Kidney (tissue), 14 donors: ENCODE measurements around the gene VKORC1. TPM values are rescaled to one million over a fixed set of nuclear protein-coding genes. Genes with fewer than 3 reads are reported as not detected.
"Not testable (repeated sequence)": the region's sequence is repeated elsewhere in the genome, so short reads cannot be mapped to it uniquely, and the experiment has no call there.

ENCODE experiments used
- DNase-seq, 5 donors: peaks; one replicate each; pipeline ENCODE4 v3.0.0-alpha.2; 2013 to 2020
- FAIRE-seq: peaks from 2 replicates; lab custom pipeline; 2012; peaks lifted over from hg19 to GRCh38; lab: Jason Lieb, UNC
- H3K27ac ChIP-seq, 2 donors: one replicate each; pipeline ENCODE4 v1.7.0; 2013; ENCODE audit warnings: low read depth in 2 of 2, low read length in 2 of 2, inconsistent platforms in 1 of 2
- H3K27me3 ChIP-seq: one replicate; pipeline ENCODE4 v1.7.1; 2013; ENCODE audit warnings: low read length, inconsistent platforms; ENCODE audit not compliant: control insufficient read depth, insufficient read depth
- H3K36me3 ChIP-seq, 3 donors: one replicate each; pipeline versions ENCODE4 v1.7.0 to v1.7.1; 2013; ENCODE audit warnings: low read length in 3 of 3, control low read depth in 1 of 3, inconsistent platforms in 1 of 3; ENCODE audit not compliant: insufficient read depth in 3 of 3, control insufficient read depth in 2 of 3
- H3K4me1 ChIP-seq, 3 donors: one replicate each; pipeline versions ENCODE4 v1.7.0 to v1.7.1; 2013; ENCODE audit warnings: low read length in 3 of 3, inconsistent platforms in 1 of 3, low read depth in 1 of 3; ENCODE audit not compliant: control insufficient read depth in 2 of 3, insufficient read depth in 2 of 3
- H3K4me3 ChIP-seq, 3 donors: one replicate each; pipeline versions ENCODE4 v1.7.0 to v1.8.1; 2013; ENCODE audit warnings: low read length in 3 of 3, control low read depth in 1 of 3, inconsistent platforms in 1 of 3
- H3K9ac ChIP-seq, 3 donors: one replicate each; pipeline versions ENCODE4 v1.7.0 to v1.7.1; 2013; ENCODE audit warnings: low read length in 3 of 3, control low read depth in 1 of 3, inconsistent platforms in 1 of 3
- H3K9me3 ChIP-seq, 3 donors: one replicate each; pipeline versions ENCODE4 v1.7.0 to v1.7.1; 2013; ENCODE audit warnings: low read length in 3 of 3, control low read depth in 1 of 3, inconsistent platforms in 1 of 3; ENCODE audit not compliant: control insufficient read depth in 2 of 3, insufficient read depth in 1 of 3
- CTCF ChIP-seq: IDR thresholded peaks from 3 replicates; pipeline ENCODE4 v1.5.1; 2012; ENCODE audit warnings: mild to moderate bottlenecking, moderate library complexity, borderline replicate concordance; ENCODE audit not compliant: insufficient read depth; ENCODE audit errors: extremely low read depth
- intact Hi-C: fragments of 100-400 bp; cut with DNase I; formaldehyde crosslinking; loops from one replicate; pipeline ENCODE4 v1.11.1; 2022
- polyA plus RNA-seq: library from polyadenylated mRNA; stranded (reverse); fragments of 350-450 nt; fragmentation: Illumina TruSeq; extraction: RNeasy Lipid Tissue Mini Kit (QIAGEN cat#74804); gene quantifications from one replicate; pipeline ENCODE4 v1.2.3, GENCODE V29; 2014; ENCODE audit warnings: low read depth, low replicate concordance; ENCODE audit not compliant: insufficient read depth
- total RNA-seq: library from RNA; stranded (reverse); fragmentation: NEBNext Ultra II Directional; extraction: Animal tissue kit (Norgen Biotek cat#: 25700); gene quantifications from one replicate; pipeline ENCODE4 v1.2.1, GENCODE V29; 2021
- donor health status: control.
- donor health status: control.
- donor health status: control.
- donor health status: control.
- donor health status: control.
- donor health status: DM: yes; HTN: yes; CAD: no.
- donor health status: Normal renal cell carcinoma (clear cell type).

The VKORC1 gene
- total and polyA plus RNA-seq, 2 donors from 2014 or later: 84.7 to 209 TPM

DNA sequence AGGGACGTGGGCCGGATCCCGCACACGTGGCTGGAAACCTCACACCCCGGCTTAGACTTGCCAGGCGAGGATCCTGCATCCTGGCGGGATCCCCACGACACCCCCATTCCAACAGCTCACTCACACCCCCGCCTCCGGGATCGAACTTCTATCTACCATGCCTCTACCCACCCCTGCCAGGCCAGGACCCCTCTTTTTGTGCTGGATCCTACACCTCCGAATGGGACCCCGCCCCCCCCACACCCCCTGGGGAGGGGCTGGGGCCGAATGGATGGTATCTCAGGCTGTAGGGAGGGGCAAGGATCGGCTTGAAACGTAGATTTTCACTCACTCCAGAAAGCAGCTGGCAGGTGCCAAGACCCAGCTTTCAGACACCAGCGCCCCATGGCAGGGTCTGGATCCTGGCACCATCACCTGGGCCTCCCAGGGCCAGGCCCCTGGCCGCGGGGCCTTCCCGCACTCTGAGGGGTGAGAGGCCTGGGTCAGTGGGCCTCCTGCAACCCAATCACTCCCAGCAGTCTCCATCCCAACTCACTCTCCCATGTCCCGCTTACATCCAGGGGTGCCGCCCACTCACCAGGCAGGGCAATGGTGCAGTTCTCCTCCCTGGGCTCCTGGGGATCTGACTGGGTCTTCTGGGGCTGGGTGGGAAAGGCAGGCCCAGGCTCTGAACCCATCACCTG, 48.6 kb upstream of the VKORC1 start:
- Histone ChIP-seq H3K4me1 (peaks cover 0 to 21% (median 7%) of the 10 kb centered on the region in 3 donors), H3K9me3 (no peaks in the 10 kb centered on the region), H3K9ac (peak overlapping the region in 1 of 3 donors; percentile 46), H3K36me3 (no peaks in the 10 kb centered on the region), H3K4me3 (peak overlapping the region in 2 of 3 donors; percentile 1 to 46), H3K27ac (no peak overlapping the region), H3K27me3 (peaks cover 3% of the 10 kb centered on the region)
- FAIRE-seq (no peak), DNase-seq (peak in 2 of 5 donors; percentile 85 to 89)
- no peak for TF ChIP-seq CTCF
- intact Hi-C loops: no loop called here

GRCh38 chr16:31142109-31143010, 47.8 kb upstream of the VKORC1 start:
- peak; percentile 100 for DNase-seq
- Histone ChIP-seq H3K4me3 (peak overlapping the region; percentile 35 to 72 (median 39)), H3K4me1 (peaks cover 0 to 22% (median 7%) of the 10 kb centered on the region in 3 donors), H3K36me3 (no peaks in the 10 kb centered on the region), H3K27me3 (no peaks in the 10 kb centered on the region), H3K9me3 (no peaks in the 10 kb centered on the region), H3K9ac (peak overlapping the region; percentile 9 to 59 (median 25)), H3K27ac (peak overlapping the region; percentile 66 to 77)
- peak; percentile 96 for TF ChIP-seq CTCF
- FAIRE-seq: peak; percentile 92
- intact Hi-C loops: no loop called here

GRCh38 chr16:31141489-31142108, 47.0 kb upstream of the VKORC1 start:
- H3K27me3 ChIP-seq: no peaks in the 10 kb centered on the region
- DNase-seq (peak in 2 of 5 donors; percentile 85), FAIRE-seq (no peak)
- H3K9ac ChIP-seq: peak overlapping the region in 2 of 3 donors; percentile 9 to 59
- H3K9me3 ChIP-seq: no peaks in the 10 kb centered on the region
- no peaks in the 10 kb centered on the region for H3K36me3 ChIP-seq
- peaks cover 0 to 22% (median 7%) of the 10 kb centered on the region in 3 donors for H3K4me1 ChIP-seq
- intact Hi-C loops: no loop called here
- H3K4me3 ChIP-seq: peak overlapping the region; percentile 35 to 72 (median 39)
- TF ChIP-seq CTCF: no peak
- peak overlapping the region; percentile 66 to 77 for H3K27ac ChIP-seq

- H3K27me3 ChIP-seq, FAIRE-seq, DNase-seq, H3K9me3 ChIP-seq, intact Hi-C loops, H3K36me3 ChIP-seq, H3K4me3 ChIP-seq: not testable (repeated sequence)
- Histone ChIP-seq H3K27ac (peak overlapping the region; percentile 66 to 77), H3K4me1 (peaks cover 0 to 23% (median 10%) of the 10 kb centered on the region in 3 donors), H3K9ac (peak overlapping the region in 1 of 3 donors; percentile 59)
Observed at GRCh38 chr16:31141071-31141469, 46.5 kb upstream of the VKORC1 start.
